Hematopoietic multipotent progenitor cell treated with erythropoietin and hydrocortisone succinate and interleukin-3 and kit ligand, for 6 days (in vitro differentiated cells): ENCODE measurements around the gene EZH2.

ENCODE experiments used
- DNase-seq: peaks from one replicate; pipeline ENCODE4 v3.0.0-alpha.2; 2015

Gene EZH2

GRCh38 chr7:148884049-148884298 lies at the start of gene EZH2:
Gene EZH2, minus strand, starts transcription at chr7:148884291. Its CDS starts 36,993 bp downstream, at chr7:148847298.
- DNase-seq: no peak

- DNase-seq: no peak
Observed at GRCh38 chr7:148931470-148931869, 47.4 kb upstream of the EZH2 start.

GRCh38 chr7:148930335-148930734 lies 46.2 kb upstream of the EZH2 start:
- no peak for DNase-seq

- DNase-seq: no peak
Observed at GRCh38 chr7:148929176-148929575, 45.1 kb upstream of the EZH2 start.

- DNase-seq: no peak
Observed at GRCh38 chr7:148927123-148928045, 43.3 kb upstream of the EZH2 start.

- no peak for DNase-seq
Observed at GRCh38 chr7:148925836-148926235, 41.7 kb upstream of the EZH2 start.

GRCh38 chr7:148924011-148924410 lies 39.9 kb upstream of the EZH2 start:
- DNase-seq: no peak

GRCh38 chr7:148921806-148922205 lies 37.7 kb upstream of the EZH2 start:
- DNase-seq: no peak

GRCh38 chr7:148921189-148921588 lies 37.1 kb upstream of the EZH2 start:
- DNase-seq: no peak

GRCh38 chr7:148919859-148920258 lies 35.8 kb upstream of the EZH2 start:
- no peak for DNase-seq

- DNase-seq: no peak
Observed at GRCh38 chr7:148918058-148918596, 34.0 kb upstream of the EZH2 start.

- DNase-seq: no peak
Observed at GRCh38 chr7:148916186-148916585, 32.1 kb upstream of the EZH2 start.

- no peak for DNase-seq
Observed at GRCh38 chr7:148915211-148915610, 31.1 kb upstream of the EZH2 start.

- no peak for DNase-seq
Observed at GRCh38 chr7:148914208-148914777, 30.2 kb upstream of the EZH2 start.

GRCh38 chr7:148912758-148913541 lies 28.9 kb upstream of the EZH2 start:
- DNase-seq: no peak

GRCh38 chr7:148912151-148912550 lies 28.1 kb upstream of the EZH2 start:
- no peak for DNase-seq

- peak; percentile 33 for DNase-seq
Observed at GRCh38 chr7:148911626-148912025, 27.5 kb upstream of the EZH2 start.

GRCh38 chr7:148909568-148909967 lies 25.5 kb upstream of the EZH2 start:
- DNase-seq: no peak

GRCh38 chr7:148906707-148907498 lies 22.8 kb upstream of the EZH2 start:
- DNase-seq: no peak

- no peak for DNase-seq
Observed at GRCh38 chr7:148905093-148905666, 21.1 kb upstream of the EZH2 start.

GRCh38 chr7:148903504-148903903 lies 19.4 kb upstream of the EZH2 start:
- DNase-seq: peak; percentile 42

GRCh38 chr7:148901178-148901577 lies 17.1 kb upstream of the EZH2 start:
- DNase-seq: no peak
